ENCODE data around the gene MYH9.
"Not testable (repeated sequence)": the region's sequence is repeated elsewhere in the genome, so short reads cannot be mapped to it uniquely, and the experiment has no call there.

Gene MYH9

DNA sequence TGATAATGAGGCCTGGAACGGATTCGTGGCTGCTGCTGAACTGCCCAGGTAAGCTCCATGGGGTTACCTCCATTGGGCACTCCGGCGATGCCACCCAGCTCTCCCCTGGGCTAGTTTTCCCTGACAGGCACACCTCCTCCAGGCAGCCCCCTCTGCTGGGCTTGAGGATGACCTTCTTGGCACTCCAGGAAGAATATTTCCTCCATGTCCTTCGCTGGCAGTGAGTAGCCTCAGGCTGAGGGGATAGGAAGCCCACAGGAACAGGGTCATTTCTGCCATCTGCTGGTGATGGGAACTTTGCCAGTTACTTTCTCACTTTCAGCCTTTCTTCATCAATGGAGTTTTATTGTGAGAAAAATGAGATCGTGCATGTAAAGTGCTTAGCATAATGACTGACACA is 126.1 kb downstream of the MYH9 start:
- not testable (repeated sequence) for DNase-seq

- no peak for DNase-seq
Measured at GRCh38 chr22:36259615-36260300, 128.0 kb downstream of the MYH9 start.

DNA sequence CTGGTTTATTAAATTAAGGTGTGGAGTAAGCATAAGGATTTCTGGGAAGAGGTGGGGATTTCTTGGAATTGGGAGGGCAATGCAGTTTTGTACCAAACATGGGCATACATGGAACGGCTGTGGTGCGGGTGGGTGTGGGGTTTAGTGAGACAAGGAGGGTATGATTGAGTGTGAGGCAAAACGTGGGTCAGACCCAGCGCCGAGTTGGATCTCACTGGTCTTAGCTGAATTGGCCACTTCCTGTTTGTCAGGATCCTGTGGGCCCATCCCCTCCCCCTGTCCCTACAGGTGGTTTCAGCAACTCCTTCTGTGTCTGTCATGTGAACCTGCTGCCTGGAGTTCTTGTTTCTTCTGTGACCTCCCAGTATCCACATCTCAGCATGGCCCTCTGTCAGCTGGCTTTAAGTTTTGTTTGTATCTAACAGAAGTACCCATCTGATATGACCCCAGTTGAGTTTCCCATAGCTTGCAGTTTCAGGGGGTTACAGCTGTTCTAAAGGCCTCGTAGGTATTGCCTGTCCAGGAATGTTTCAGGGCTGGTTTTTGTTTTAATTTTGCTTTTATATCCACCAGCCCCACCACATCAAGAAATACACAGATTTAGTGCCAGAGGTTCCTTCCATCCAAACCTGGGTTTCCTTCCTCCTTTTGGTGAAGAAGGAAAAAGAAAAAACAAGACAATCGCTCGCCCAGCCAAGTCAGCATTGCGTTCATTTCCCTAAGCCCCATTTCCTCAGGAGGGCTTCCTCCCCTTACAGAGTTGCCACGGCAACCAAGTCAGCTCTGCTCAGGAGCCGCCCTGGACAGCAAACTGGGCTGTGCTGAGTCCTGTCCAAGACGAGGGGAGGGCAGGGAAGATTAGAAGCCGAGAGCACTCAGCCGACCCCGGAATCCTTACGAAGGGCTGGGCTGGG is 128.8 kb downstream of the MYH9 start:
- no peak for DNase-seq

- DNase-seq: no peak
Measured at GRCh38 chr22:36257948-36258670, 129.7 kb downstream of the MYH9 start.

GRCh38 chr22:36257308-36257707 is 130.5 kb downstream of the MYH9 start:
- no peak for DNase-seq

DNA sequence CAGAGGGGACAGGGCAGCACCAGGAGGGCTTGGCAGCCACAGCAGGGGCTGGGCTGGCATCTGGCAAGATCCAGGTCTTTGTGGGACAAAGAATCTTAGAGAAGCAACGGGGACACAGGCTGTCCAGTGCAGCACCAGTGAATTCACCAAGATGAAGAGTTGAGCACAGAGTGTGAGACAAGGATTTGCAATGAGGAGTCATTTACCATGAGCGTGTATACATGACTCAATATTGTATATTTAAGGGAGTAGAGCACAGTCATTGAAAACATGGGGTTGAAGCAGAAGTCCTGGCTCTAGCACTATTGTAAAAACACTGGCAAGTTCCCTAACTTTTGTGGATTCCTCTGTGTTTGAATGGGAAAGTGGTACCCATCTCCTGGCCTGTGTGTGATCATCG is 131.3 kb downstream of the MYH9 start:
- no peak for DNase-seq

DNA sequence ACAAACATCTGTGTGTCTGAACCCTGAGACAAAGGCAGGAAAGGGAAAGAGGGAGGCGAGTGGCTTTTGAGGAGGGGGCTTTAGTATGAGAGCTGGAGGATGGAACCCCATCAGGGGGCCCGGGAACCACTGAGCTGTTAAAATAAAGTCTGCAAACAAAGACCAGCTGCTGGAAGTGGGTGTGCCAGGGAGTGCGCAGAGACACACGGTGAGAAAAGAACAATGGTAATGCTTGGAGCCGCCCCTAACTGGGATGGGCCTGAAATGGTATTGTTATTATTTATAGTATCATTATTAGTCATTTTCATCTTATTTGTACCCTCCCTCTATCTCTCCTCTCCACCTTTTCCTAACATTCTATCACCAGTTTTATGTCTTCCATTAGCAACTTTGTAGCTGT is 132.2 kb downstream of the MYH9 start:
- DNase-seq: not testable (repeated sequence)

DNA sequence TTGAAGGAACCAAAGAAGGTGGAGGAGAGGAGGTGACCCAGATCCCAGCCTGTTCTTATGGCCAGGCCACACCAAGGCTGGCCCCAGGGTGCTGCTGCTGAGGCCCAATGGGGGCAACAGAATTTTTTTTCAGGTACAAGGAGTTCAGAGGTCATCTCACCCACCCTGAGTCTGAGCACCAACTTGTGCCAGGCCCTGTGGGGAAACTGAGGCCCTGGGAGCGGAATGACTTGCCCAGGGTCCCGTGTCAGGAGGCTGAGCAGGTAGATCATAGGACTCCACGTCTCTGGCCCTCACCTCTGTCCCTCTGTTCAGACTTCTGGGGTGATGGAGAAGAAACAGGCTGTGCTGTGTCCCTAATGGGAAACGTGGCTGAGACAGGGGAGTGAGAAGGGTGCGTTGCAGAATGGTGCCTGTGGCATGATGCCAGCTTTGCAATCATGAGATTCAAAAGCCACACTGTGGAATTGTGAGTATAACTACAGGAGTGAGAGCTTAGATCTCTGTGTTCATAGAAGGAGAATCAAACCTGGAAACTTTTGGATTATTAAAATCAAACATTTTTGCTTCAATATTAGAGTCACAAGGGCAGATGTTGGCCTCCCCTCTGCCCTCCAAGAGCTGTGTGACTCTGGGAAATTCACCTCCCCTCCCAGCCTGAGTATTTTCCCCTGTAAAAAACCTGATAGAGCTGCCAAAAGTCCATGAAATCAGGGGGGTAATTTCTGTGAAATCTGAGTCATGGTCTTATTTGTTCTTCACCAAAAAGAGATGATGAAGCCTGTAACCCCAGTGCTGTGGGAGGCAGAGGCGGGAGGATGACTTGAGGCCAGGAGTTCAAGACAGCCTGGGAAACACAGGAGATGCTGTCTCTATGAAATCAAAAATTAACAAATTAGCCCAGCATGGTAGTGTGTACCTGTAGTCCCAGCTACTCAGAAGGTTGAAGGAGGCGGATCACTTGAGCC is 134.0 kb downstream of the MYH9 start:
- DNase-seq: no peak

GRCh38 chr22:36252754-36253522 is 134.8 kb downstream of the MYH9 start, which contains the start of gene APOL1:
Gene APOL1, plus strand, starts transcription at chr22:36253133. Its CDS starts 1,823 bp downstream, at chr22:36254956.
- DNase-seq: peak; percentile 18 to 63 (median 38)

- DNase-seq: not testable (repeated sequence)
Measured at GRCh38 chr22:36251979-36252608, 135.7 kb downstream of the MYH9 start.

GRCh38 chr22:36250292-36250960 is 137.3 kb downstream of the MYH9 start:
- not testable (repeated sequence) for DNase-seq

- DNase-seq: no peak
Measured at GRCh38 chr22:36249160-36249559, 138.6 kb downstream of the MYH9 start.

- no peak for DNase-seq
Measured at GRCh38 chr22:36247955-36248354, 139.8 kb downstream of the MYH9 start.

DNA sequence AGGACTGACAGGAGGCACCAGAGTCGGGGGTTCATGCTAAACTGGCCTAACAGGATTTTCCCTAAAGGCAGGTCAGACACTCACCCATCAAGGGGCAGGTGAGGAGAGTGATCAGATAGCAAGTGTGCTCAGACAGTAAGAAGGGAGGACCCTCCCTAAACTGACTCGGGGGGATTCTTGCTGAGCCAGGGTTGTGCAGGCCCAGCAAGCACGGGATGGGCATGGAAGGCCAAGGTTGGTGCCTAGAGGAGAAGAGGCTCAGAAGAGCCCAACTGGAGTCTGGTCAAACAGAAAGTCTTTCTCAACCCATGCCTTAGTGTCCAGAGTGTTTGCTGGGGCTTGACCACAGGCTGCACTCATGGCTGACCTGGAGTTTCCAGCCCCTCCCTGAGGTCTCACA is 141.0 kb downstream of the MYH9 start:
- no peak for DNase-seq

- no peak for DNase-seq
Measured at GRCh38 chr22:36245805-36246356, 141.9 kb downstream of the MYH9 start.

- DNase-seq: no peak
Measured at GRCh38 chr22:36244522-36245391, 143.0 kb downstream of the MYH9 start.

DNA sequence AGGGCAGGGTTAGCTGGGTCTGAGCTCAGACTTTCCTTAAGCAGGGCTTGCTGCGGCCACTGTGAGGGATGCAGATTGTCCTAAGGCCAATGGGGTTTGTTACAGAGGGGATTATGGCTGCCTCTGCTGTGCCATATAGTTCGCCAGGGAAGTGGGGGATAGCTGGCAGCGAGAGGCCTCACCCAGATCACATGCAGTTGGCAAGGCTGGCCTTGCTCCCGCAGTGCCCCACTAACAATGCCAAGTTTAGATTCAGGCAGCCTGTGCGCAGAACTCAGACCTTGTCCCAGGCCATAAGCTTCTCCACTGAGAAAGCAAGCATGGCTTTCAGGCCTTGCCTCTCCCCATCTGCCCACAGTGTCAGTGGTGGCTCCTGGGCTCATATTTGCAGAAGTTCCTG is 143.8 kb downstream of the MYH9 start:
- no peak for DNase-seq

GRCh38 chr22:36239401-36240171 is 148.2 kb downstream of the MYH9 start, which contains the start of gene APOL2:
Gene APOL2, minus strand, starts transcription at chr22:36239527. Its CDS starts 6,365 bp downstream, at chr22:36233162.
- DNase-seq: peak; percentile 69 to 85 (median 76)

All from stimulated activated naive CD4-positive, alpha-beta T cell (primary cell).